ENCODE results near the gene TMEM131L.
"Not testable (repeated sequence)": the region's sequence is repeated elsewhere in the genome, so short reads cannot be mapped to it uniquely, and the experiment has no call there.

The TMEM131L gene

DNA sequence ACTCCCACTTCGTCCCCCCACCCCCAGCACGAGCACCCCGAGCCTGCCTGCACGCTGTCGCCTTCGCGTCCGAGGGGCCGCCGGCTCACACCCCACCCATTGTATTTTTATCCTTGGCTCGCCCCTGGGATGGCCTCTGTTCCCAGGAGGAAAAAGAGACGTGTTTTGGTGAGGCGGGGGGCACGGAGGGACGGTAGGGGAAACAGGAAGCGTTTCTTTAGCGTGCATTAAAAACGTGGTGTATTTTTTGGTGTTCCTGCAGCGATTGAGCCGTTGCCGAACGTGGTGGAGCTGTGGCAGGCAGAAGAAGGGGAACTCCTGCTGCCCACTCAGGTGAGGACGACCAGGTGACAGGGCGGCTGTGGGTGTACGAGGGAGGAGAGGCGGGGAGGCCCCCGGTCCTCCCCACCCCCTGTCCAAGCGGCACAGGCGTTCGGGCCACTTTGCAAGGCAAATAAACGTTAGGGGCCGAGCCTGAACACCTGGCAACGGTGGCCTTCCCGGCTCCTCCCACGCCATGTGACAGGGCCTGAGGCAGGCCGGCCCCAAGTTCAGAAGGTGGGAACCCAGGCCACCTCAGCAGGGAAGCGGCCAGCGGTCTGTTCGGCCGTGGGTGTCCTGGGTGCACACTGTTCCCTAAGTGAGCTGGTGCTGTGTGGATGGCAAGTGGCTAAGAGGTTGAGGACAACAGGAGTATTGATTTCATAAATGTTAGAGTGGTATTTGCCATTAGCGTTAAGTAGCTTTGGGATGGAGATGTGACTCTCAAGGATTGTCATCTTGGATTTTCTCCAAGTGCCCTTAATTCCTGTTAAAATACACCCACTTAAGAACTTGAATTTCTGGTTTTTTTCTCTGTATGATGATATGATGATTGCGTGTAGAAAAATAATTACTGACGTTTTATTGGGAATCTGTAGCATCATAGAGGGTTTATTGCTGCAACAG lies 1.1 kb downstream of the TMEM131L start:
- peak overlapping the region; percentile 85 for H3K4me3 ChIP-seq (ENCODE audit: low read length)
- H3K9ac ChIP-seq (ENCODE audit: low read length), result peak overlapping the region; percentile 85
- no peak overlapping the region for H3K27ac ChIP-seq (ENCODE audit: low read length)
- peaks cover 17% of the 10 kb centered on the region for H3K4me1 ChIP-seq (ENCODE audit: control insufficient read depth, low read depth, low read length)
- H3K36me3 ChIP-seq (ENCODE audit: control insufficient read depth, low read depth, low read length), result peaks cover 3% of the 10 kb centered on the region
- H3K27me3 ChIP-seq (ENCODE audit: control insufficient read depth, insufficient read depth, low read length), result peaks cover 13% of the 10 kb centered on the region
- H3K9me3 ChIP-seq (ENCODE audit: control insufficient read depth, low read depth, low read length), result no peaks in the 10 kb centered on the region

DNA sequence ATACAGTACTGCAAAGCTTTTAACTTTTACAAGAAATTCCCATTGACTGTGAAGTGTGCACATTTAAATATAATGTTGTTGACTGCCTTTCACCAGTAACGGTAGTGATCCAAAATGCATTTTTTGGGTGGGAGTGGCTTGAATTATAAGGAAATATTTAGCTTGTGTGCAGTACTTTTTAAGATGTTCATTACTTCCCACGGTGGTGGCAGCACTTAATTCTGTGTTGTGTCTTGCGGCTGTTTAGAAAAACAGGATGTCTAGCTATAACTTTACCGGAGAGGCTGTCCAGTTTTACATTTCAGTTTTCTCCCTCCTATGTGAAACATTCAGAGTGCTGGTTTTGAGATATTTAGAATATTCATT lies 1.7 kb downstream of the TMEM131L start:
- H3K4me1 ChIP-seq (ENCODE audit: control insufficient read depth, low read depth, low read length), result peaks cover 17% of the 10 kb centered on the region
- peaks cover 13% of the 10 kb centered on the region for H3K27me3 ChIP-seq (ENCODE audit: control insufficient read depth, insufficient read depth, low read length)
- no peaks in the 10 kb centered on the region for H3K9me3 ChIP-seq (ENCODE audit: control insufficient read depth, low read depth, low read length)
- H3K9ac ChIP-seq (ENCODE audit: low read length), result peak overlapping the region; percentile 85
- H3K36me3 ChIP-seq (ENCODE audit: control insufficient read depth, low read depth, low read length), result peaks cover 3% of the 10 kb centered on the region
- peak overlapping the region; percentile 85 for H3K4me3 ChIP-seq (ENCODE audit: low read length)
- H3K27ac ChIP-seq (ENCODE audit: low read length), result no peak overlapping the region

DNA sequence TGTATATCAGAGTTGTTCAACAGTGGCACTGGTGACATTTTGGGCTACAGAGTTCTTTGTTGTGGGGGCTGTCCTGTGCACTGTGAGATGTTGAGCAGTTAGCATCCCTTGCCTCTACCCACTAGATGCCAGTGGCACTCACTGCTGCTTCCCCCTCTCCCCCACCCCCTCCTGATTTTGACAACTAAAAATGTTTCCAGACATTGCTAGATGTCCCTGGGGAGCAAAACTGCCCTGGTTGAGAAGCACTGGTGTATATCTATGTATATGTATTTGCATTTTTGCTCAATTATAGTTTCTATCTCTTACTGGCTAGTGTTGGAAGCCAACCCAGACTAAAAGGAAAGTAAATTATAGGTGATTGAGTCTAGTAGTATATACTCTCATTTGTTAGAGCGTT lies 2.4 kb downstream of the TMEM131L start:
- no peak overlapping the region for H3K27ac ChIP-seq (ENCODE audit: low read length)
- H3K4me1 ChIP-seq (ENCODE audit: control insufficient read depth, low read depth, low read length), result peaks cover 17% of the 10 kb centered on the region
- H3K36me3 ChIP-seq (ENCODE audit: control insufficient read depth, low read depth, low read length), result peaks cover 3% of the 10 kb centered on the region
- peaks cover 13% of the 10 kb centered on the region for H3K27me3 ChIP-seq (ENCODE audit: control insufficient read depth, insufficient read depth, low read length)
- no peak overlapping the region for H3K9ac ChIP-seq (ENCODE audit: low read length)
- H3K9me3 ChIP-seq (ENCODE audit: control insufficient read depth, low read depth, low read length), result no peaks in the 10 kb centered on the region
- H3K4me3 ChIP-seq (ENCODE audit: low read length), result no peak overlapping the region

DNA sequence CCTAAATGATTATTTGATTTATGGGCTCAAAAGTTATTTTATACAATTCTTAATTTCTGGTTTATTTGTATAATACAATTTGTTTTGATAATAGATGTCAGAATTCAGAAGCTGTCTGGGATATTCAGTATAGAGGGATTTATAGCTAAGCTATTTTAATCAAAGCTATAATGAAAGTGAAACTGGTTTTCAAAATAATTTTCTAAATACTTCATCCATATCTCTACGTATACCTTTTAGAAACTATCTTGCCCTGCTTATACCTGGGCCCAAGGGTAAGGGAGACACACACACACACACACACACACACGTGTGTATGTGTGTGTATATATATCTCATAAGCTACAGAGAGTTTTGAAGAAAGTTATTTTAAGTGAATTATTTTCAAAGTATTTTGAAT lies 2.9 kb downstream of the TMEM131L start:
- Histone ChIP-seq H3K27ac (ENCODE audit: low read length) (no peak overlapping the region), H3K9me3 (ENCODE audit: control insufficient read depth, low read depth, low read length) (no peaks in the 10 kb centered on the region), H3K4me1 (ENCODE audit: control insufficient read depth, low read depth, low read length) (peaks cover 17% of the 10 kb centered on the region), H3K9ac (ENCODE audit: low read length) (no peak overlapping the region), H3K36me3 (ENCODE audit: control insufficient read depth, low read depth, low read length) (peaks cover 3% of the 10 kb centered on the region), H3K4me3 (ENCODE audit: low read length) (no peak overlapping the region), H3K27me3 (ENCODE audit: control insufficient read depth, insufficient read depth, low read length) (peaks cover 13% of the 10 kb centered on the region)

DNA sequence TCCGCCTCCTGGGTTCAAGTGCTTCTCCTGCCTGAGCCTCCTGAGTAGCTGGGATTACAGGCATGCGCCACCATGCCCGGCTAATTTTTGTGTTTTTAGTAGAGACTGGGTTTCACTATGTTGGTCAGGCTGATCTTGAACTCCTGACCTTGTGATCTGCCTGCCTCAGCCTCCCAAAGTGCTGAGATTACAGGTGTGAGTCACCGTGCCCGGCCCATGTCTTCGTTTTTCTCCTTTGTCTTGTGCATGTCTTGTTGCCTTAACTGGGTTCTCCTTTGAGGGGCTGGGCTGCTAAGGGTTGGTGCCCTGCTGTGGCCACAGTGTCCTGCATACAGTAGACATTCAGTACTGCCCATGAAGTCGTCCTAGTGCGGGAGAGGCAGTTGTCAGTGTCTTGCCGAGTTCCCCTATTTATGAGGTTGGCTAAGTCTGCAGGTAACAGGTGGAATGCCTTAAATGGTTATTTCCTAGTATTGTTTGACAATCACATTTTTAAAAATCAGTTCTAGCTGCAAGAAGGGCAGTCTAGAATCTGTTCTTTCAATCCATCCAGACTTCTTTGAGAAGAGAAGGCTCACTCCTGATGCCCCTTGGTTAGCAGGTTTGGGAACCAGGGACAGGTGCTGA lies 5.0 kb downstream of the TMEM131L start:
- H3K27me3 ChIP-seq (ENCODE audit: control insufficient read depth, insufficient read depth, low read length); H3K36me3 ChIP-seq (ENCODE audit: control insufficient read depth, low read depth, low read length); H3K27ac ChIP-seq (ENCODE audit: low read length); H3K9me3 ChIP-seq (ENCODE audit: control insufficient read depth, low read depth, low read length); H3K9ac ChIP-seq (ENCODE audit: low read length); H3K4me3 ChIP-seq (ENCODE audit: low read length): not testable (repeated sequence)
- peaks cover 11% of the 10 kb centered on the region for H3K4me1 ChIP-seq (ENCODE audit: control insufficient read depth, low read depth, low read length)

DNA sequence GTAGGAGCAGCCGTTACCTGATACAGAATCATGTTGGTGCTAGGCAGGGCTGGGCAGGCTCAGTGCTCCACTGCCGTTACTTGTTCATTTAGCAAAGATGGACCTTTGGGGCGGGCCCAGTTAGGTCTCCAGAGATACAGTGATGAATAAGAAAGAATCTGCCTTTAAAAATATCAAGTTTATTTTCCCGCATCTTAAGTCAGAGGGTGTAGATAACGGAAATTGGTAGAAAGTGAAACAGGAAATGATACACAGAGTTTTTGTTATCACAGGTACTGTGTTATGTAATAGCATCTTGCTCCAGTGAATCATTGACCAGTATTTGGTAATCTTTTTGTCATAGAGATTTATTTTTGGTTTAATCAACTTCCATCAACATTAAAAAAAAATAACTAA lies 5.5 kb downstream of the TMEM131L start:
- H3K36me3 ChIP-seq (ENCODE audit: control insufficient read depth, low read depth, low read length), result peaks cover 8% of the 10 kb centered on the region
- no peaks in the 10 kb centered on the region for H3K9me3 ChIP-seq (ENCODE audit: control insufficient read depth, low read depth, low read length)
- H3K4me1 ChIP-seq (ENCODE audit: control insufficient read depth, low read depth, low read length), result peaks cover 11% of the 10 kb centered on the region
- no peak overlapping the region for H3K9ac ChIP-seq (ENCODE audit: low read length)
- H3K27ac ChIP-seq (ENCODE audit: low read length), result no peak overlapping the region
- no peaks in the 10 kb centered on the region for H3K27me3 ChIP-seq (ENCODE audit: control insufficient read depth, insufficient read depth, low read length)
- no peak overlapping the region for H3K4me3 ChIP-seq (ENCODE audit: low read length)

DNA sequence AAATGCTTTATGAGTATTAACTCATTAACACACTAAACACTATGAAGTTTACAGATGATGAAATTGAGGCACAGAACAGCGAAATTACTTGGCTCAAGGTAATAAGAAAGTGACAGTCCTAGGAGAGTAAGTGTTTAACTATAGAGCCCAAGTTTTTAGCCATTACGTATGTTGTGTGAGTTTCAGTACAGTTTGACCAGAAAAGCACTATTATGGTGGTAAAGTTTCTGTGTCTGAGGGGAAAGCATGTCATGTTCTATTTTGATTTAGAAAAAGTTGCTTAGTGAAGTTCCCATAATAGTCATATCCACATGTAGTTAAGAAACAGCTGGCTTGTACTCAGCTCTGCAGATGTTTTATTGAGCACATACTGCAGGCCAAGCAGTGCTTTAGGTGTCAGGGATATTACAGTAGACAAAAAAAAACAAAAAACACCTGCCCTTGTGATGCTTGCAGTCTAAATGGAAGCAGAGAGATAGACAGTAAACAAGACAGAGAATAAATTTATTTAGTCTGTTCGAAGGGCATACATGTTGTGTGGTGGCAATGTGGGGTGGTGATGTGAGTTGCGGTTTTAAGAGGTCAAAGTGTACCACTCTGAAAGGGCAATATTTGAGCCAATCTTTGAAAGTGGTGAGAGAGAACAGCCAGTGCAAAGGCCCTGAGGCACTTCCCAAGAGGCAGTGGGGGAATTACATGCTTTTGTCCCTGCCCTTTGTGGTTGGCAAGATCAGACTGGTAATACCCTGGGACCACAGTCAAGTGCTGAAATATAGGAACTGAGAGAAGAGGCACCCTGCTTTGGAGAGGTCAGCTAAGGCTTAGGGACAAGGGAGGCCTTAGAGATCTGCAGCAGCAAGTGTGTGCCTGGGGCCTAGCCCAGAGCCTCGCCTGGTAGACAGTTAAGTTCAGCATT lies 6.2 kb downstream of the TMEM131L start:
- Histone ChIP-seq H3K4me3 (ENCODE audit: low read length) (no peak overlapping the region), H3K27me3 (ENCODE audit: control insufficient read depth, insufficient read depth, low read length) (no peaks in the 10 kb centered on the region), H3K9me3 (ENCODE audit: control insufficient read depth, low read depth, low read length) (no peaks in the 10 kb centered on the region), H3K36me3 (ENCODE audit: control insufficient read depth, low read depth, low read length) (peaks cover 8% of the 10 kb centered on the region), H3K4me1 (ENCODE audit: control insufficient read depth, low read depth, low read length) (peaks cover 11% of the 10 kb centered on the region), H3K27ac (ENCODE audit: low read length) (no peak overlapping the region), H3K9ac (ENCODE audit: low read length) (no peak overlapping the region)

DNA sequence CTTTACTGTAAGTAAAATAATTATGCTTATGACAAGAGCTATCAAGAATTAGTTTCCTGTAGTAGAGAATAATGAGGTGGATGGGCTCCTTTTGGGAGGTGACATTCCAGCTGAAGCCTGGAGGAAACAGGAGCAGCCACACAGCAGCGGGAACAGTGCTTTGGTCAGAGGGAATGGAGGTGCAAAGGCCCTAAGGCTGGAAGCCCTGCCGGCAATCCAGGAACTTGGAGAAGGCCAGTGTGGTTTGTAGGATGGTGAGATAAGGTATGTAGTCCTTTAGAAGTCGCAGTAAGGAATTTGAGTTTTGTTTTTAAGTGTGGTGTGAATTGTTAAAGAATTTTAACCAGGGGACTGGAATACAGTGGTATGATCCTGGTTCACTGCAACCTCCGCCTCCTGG lies 8.1 kb downstream of the TMEM131L start:
- no peaks in the 10 kb centered on the region for H3K27me3 ChIP-seq (ENCODE audit: control insufficient read depth, insufficient read depth, low read length)
- H3K36me3 ChIP-seq (ENCODE audit: control insufficient read depth, low read depth, low read length), result peaks cover 8% of the 10 kb centered on the region
- H3K9ac ChIP-seq (ENCODE audit: low read length), result no peak overlapping the region
- H3K9me3 ChIP-seq (ENCODE audit: control insufficient read depth, low read depth, low read length), result no peaks in the 10 kb centered on the region
- H3K27ac ChIP-seq (ENCODE audit: low read length), result no peak overlapping the region
- no peak overlapping the region for H3K4me3 ChIP-seq (ENCODE audit: low read length)
- peaks cover 5% of the 10 kb centered on the region for H3K4me1 ChIP-seq (ENCODE audit: control insufficient read depth, low read depth, low read length)

DNA sequence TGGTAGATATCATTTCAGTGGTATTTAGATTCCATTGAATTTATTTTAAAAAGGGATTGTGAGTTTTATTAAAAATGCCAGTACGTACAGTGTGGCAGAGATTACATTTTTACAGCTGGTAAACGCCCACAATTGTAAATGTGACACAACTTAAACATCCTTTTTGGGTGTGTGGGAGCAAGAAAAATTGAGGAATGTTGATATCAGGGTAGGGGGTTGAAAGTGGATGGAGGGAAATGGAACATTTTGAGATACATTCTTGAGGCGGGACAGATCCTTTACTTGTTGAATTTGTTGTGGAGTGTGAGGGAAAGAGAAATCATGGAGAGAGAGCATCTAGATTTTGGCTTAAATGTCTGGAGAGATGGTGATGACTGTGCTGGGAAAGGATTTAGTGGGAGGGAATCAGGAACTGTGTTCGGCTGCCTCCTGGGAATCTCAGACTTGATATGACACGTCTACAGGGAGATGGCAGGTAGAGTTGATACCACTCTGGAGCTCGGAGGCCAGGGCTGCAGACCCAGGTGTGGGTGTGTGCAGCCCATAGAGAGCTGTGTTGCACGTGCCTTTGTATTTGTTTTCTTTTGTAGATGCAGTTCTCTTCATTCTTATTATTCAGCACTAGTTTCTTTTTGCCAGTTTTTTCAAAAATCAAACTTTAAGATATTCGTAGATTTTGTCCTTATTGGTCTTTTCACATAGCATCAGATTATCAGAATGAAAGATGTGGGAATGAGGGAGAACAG lies 10.8 kb downstream of the TMEM131L start:
- Histone ChIP-seq H3K4me3 (ENCODE audit: low read length) (no peak overlapping the region), H3K9ac (ENCODE audit: low read length) (no peak overlapping the region), H3K4me1 (ENCODE audit: control insufficient read depth, low read depth, low read length) (peaks cover 10% of the 10 kb centered on the region), H3K36me3 (ENCODE audit: control insufficient read depth, low read depth, low read length) (peaks cover 5% of the 10 kb centered on the region), H3K27ac (ENCODE audit: low read length) (no peak overlapping the region), H3K9me3 (ENCODE audit: control insufficient read depth, low read depth, low read length) (no peaks in the 10 kb centered on the region), H3K27me3 (ENCODE audit: control insufficient read depth, insufficient read depth, low read length) (no peaks in the 10 kb centered on the region)

DNA sequence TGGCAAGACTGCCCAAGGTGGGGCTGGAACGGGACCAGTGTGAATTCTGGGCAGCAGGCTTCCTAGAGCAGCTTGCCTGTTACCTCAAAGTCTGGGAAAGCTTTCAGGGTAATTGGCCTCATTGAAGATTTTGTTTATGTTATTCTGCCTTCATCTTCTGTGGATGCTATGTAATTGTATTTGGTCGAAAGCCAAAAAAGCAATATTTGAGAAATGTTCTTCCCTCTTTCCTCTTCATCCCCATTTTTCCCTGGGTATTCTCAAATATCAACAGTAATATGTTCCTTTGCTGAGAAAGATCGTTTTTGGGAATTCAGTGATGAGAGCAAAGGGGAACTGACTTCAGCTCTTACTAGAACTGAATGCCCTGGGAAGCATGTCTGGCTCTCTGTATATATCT lies 12.9 kb downstream of the TMEM131L start:
- no peaks in the 10 kb centered on the region for H3K27me3 ChIP-seq (ENCODE audit: control insufficient read depth, insufficient read depth, low read length)
- peaks cover 5% of the 10 kb centered on the region for H3K36me3 ChIP-seq (ENCODE audit: control insufficient read depth, low read depth, low read length)
- peaks cover 10% of the 10 kb centered on the region for H3K4me1 ChIP-seq (ENCODE audit: control insufficient read depth, low read depth, low read length)
- no peak overlapping the region for H3K27ac ChIP-seq (ENCODE audit: low read length)
- H3K9ac ChIP-seq (ENCODE audit: low read length), result no peak overlapping the region
- no peak overlapping the region for H3K4me3 ChIP-seq (ENCODE audit: low read length)
- H3K9me3 ChIP-seq (ENCODE audit: control insufficient read depth, low read depth, low read length), result no peaks in the 10 kb centered on the region

DNA sequence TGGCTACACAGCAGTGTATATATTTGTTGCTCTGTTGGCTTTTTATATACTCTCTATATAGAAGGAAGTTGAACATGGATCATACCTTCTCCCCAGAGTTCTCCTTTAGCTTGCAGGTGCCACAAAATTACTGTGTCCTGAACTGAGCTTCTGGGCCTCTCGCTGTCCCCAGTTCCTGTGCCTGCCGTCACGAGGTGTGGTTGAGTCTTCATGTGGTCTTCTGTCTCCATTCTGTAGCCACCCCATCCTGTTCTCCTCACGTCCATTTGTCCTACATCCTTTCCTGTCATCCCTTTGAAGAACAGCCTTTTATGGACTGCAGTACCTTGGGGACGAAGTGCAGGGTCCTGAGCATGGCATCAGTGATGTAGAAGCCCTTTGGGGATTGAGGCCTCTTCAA lies 14.5 kb downstream of the TMEM131L start:
- Histone ChIP-seq H3K36me3 (ENCODE audit: control insufficient read depth, low read depth, low read length) (no peaks in the 10 kb centered on the region), H3K9me3 (ENCODE audit: control insufficient read depth, low read depth, low read length) (no peaks in the 10 kb centered on the region), H3K27me3 (ENCODE audit: control insufficient read depth, insufficient read depth, low read length) (no peaks in the 10 kb centered on the region), H3K9ac (ENCODE audit: low read length) (no peak overlapping the region), H3K4me3 (ENCODE audit: low read length) (no peak overlapping the region), H3K4me1 (ENCODE audit: control insufficient read depth, low read depth, low read length) (peaks cover 10% of the 10 kb centered on the region), H3K27ac (ENCODE audit: low read length) (no peak overlapping the region)

Data from iPS-18a (cell line).